Posterior cingulate gyrus (tissue), 11 donors: ENCODE results near the gene MFSD6L.

Experiments
- DNase-seq, 10 donors: peaks; one replicate each; pipeline versions ENCODE4 v3.0.0 to v3.0.0-alpha.2; 2020 to 2021; ENCODE audit warnings: mixed read lengths in 3 of 10
- intact Hi-C: fragments of 100-400 bp; cut with DNase I; formaldehyde crosslinking; loops from one replicate; pipeline ENCODE4 v1.15.1; 2023

MFSD6L gene

GRCh38 chr17:8794636-8795035 is 4.5 kb downstream of the MFSD6L start:
- intact Hi-C loops = no loop called here
- no peak for DNase-seq

GRCh38 chr17:8793649-8794048 is 5.5 kb downstream of the MFSD6L start:
- no peak for DNase-seq

GRCh38 chr17:8792646-8793045 is 6.5 kb downstream of the MFSD6L start:
- DNase-seq = no peak
- intact Hi-C loops = no loop called here

More at GRCh38 chr17:8793649-8794048, 5.5 kb downstream of the MFSD6L start:
- intact Hi-C loops = no loop called here

GRCh38 chr17:8791910-8792270 is 7.3 kb downstream of the MFSD6L start:
- DNase-seq = no peak
- intact Hi-C loops = no loop called here

GRCh38 chr17:8791248-8791909 is 7.8 kb downstream of the MFSD6L start:
- intact Hi-C loops = no loop called here
- DNase-seq = no peak

DNA sequence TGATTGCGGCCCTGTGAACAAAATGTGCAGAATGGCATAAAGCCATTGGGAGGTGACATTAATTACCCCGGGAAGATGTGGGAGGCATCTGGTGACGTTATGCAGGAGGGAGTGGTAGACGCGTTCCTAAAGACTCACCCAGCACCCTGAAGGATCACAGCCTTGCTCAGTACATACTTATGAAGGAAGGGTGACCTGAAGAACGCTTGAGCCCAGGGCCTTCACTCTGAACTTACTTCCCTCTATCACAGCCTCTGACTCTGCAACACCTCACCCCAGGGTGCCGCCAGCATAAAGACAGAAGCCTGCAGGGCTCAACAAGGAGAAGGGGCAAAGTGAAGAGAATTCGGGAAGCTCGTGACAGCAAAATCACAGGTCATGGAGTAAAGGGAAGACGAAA is 9.4 kb downstream of the MFSD6L start:
- DNase-seq = no peak
- intact Hi-C loops = no loop called here

DNA sequence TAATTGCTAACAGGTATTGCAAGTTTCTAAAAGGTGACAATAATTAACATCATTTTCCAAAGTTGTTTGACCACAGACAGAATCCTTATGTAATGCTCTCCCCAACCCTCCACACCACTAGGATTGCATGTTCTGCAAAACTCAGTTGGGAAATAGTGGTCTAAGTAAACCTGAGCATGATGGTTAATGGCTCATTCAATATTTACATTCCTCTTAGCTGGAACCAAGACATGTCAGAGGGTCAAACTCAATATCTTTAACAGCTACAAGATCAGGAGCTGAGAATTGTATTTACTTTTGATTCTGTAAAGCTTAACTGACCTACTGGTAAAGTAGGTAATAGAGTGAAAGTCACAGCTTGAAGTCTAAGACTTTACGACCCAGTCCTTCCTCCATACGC is 10.2 kb downstream of the MFSD6L start:
- intact Hi-C loops = no loop called here
- DNase-seq = no peak

GRCh38 chr17:8785547-8786413 is 13.4 kb downstream of the MFSD6L start:
- peak; percentile 54 to 96 (median 77) for DNase-seq
- intact Hi-C loops = no loop called here

DNA sequence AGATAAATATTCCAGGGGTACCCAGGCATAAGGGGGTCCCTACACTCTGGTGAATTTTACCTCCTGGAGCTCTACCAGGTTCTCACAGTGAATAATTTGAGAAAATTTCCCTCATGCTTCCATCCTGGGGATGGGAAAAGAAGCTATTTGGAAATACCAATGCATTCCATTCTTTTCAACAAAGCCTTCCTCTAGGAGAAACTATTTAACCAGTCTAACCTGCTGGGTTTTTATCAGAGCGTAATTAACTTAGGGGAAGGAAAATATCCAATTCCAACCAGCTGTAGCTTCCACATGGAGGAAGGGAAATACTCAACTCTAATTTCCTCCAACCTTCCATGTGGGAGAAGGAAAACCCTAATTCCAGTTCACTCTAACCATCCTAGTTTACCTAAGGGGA is 17.0 kb downstream of the MFSD6L start:
- intact Hi-C loops = no loop called here
- no peak for DNase-seq

DNA sequence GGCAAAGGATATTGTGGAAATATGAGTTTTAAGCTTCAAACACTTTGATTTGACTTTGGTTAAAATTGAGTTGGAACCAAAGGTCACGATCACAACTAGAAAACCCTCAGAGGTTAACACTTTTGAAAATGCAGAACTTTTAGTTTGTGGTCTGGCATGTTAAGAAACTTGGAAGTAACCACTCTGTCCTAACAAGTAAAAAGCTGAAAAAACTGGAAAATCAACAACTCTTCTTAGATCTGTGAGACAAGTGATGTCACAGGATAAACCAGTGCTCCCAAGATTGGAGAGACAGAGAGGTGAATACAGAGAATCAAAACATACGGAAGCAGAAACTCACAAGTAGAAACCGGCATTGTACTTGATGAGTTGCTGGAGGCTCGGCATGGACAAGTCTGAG is 17.4 kb downstream of the MFSD6L start:
- no peak for DNase-seq
- intact Hi-C loops = no loop called here

GRCh38 chr17:8776881-8777280 is 22.3 kb downstream of the MFSD6L start:
- intact Hi-C loops = no loop called here
- DNase-seq = no peak

DNA sequence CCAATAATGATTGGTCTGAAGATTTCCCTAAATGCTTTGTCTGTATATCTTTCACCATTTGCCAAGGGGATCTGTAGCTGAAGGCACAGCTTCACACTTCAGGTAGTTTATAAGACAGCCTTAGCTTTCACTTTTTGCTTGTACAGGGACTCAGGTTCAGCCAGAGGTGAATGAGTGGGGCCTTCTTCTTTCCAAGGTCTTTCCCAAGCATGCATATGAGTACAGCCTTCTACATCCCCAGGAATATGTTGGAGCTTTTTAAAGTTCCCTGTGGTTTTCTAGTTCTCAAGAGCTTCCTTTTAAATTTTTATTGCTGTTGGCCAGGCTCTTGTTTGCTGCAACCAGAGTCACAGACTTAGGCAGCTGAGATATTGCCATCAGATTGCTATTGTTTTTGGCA is 22.9 kb downstream of the MFSD6L start:
- DNase-seq = no peak
- intact Hi-C loops = no loop called here

GRCh38 chr17:8766731-8767130 is 32.4 kb downstream of the MFSD6L start:
- intact Hi-C loops = no loop called here
- DNase-seq = no peak

DNA sequence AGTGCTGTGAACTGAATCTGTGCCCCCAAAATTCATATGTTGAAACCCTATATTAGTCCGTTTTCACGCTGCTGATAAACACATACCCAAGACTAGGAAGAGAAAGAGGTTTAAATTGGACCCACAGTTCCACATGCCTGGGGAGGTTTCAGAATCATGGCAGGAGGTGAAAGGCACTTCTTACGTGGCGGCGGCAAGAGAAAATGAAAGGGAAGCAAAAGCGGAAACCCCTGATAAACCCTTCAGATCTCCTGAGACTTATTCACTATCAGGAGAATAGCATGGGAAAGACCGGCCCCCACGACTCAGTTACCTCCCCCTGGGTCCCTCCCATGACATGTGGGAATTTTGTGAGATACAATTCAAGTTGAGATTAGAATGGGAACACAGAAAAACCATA is 37.2 kb downstream of the MFSD6L start:
- DNase-seq = no peak
- intact Hi-C loops = no loop called here

GRCh38 chr17:8758137-8758596 is 41.0 kb downstream of the MFSD6L start, which contains the start of gene SPDYE4:
TSS of gene SPDYE4 (minus strand) at chr17:8758546. CDS start at chr17:8758382, 164 bp downstream.
- DNase-seq = no peak
- intact Hi-C loops = loop anchor here (10.0 kb wide), 1 partner anchor 137 kb away; no protein-coding TSS in a partner anchor

DNA sequence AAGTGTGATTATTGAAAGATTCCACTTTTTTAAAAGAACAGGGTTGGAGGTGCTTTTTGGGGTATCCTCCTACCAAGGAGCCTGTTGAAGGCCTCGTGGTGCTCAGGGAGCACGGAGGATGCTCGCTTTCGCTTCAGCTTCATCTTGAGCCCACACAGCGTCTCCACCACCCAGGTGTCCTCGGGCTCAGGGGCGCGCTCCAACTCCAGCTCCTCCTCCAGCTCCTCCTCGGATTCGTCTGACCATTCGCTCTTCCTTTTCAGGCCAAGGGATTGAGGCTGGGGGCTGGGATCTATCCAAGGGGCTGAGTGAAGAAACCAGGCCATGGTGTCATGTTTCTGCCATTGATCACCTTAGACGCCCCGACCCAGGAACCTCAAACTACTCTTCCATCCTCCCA is 42.0 kb downstream of the MFSD6L start:
- intact Hi-C loops = loop anchor here (10.0 kb wide), 1 partner anchor 138 kb away; no protein-coding TSS in a partner anchor
- no peak for DNase-seq

- DNase-seq = no peak
- intact Hi-C loops = loop anchor here (10.0 kb wide), 1 partner anchor 139 kb away; no protein-coding TSS in a partner anchor
Measured at GRCh38 chr17:8755590-8756255, 43.4 kb downstream of the MFSD6L start.

DNA sequence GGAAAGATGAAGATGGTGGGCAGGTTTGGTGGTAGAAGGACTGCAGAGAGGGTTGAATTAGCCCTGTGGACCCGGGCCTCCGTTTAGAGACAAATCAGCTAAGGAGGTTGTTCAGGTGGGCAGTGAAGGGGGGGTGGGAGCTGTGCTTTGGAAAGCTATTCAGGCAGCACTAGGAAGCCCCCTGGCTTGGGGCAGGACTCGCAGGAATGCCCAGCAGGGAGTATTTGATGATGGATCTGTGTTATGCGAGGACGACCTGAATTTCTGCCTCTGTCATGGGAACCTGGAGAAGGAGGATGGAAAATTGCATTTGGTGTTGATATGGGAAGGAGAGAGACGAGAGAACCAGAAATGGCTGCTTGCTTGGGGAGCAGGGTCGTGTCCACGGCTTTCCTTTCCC is 44.3 kb downstream of the MFSD6L start:
- intact Hi-C loops = loop anchor here (10.0 kb wide), 1 partner anchor 140 kb away; no protein-coding TSS in a partner anchor
- DNase-seq = no peak

- no peak for DNase-seq
- intact Hi-C loops = loop anchor here (10.0 kb wide), 1 partner anchor 141 kb away; no protein-coding TSS in a partner anchor
Measured at GRCh38 chr17:8753976-8754440, 45.2 kb downstream of the MFSD6L start.

GRCh38 chr17:8753136-8753975 is 45.8 kb downstream of the MFSD6L start:
- intact Hi-C loops = loop anchor here (10.0 kb wide), 1 partner anchor 141 kb away; no protein-coding TSS in a partner anchor
- DNase-seq = peak in 1 of 10 donors; percentile 65
